ENCODE measurements around the gene PIM3.
A peak's percentile ranks its signal among the peaks of the same experiment; 100 is the strongest.

The PIM3 gene

DNA sequence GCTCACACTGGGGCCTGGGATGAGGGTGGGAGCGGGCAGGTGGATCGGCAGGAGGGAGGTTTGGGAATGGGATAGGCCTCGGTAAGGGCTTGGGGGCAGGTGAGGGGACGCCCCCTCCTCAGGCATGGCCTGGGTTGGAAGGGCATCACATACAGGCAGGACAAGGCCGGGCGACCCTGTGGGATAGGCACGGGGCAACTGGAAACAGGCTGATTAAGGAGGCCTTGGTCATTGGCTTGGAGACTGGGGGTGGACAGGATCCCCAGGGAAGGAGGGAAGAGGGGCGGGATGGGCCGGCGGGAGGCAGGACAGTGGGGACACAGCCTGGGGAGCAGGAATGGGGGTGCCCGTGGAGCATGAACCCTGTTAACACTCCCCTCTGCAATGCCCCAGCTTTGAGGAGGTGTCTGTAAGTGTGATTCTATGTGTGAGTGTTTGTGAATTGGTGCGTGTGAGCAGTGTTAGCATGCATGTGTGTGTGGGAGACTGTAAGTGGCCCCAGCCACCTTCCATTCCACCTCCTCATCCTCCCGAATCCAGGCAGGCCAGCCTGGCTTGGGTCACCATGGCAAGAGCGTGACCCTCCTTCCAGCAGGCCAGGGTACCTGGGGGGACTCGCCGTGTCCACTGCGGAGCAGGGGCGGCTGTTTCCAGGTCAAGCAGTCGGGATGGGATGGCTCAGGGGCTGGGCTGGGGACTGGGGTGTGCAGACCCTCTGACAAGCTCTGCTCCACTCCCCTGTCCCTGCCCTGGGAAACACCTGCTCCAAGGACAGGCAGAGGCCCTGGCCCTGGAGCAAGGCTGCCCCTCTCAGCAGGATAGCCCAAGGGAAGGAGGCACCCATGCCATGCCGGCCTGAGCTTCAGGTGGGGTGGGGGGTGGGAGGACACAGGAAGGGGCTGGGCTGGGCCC lies 3.4 kb upstream of the PIM3 start:
- no peak for DNase-seq

DNA sequence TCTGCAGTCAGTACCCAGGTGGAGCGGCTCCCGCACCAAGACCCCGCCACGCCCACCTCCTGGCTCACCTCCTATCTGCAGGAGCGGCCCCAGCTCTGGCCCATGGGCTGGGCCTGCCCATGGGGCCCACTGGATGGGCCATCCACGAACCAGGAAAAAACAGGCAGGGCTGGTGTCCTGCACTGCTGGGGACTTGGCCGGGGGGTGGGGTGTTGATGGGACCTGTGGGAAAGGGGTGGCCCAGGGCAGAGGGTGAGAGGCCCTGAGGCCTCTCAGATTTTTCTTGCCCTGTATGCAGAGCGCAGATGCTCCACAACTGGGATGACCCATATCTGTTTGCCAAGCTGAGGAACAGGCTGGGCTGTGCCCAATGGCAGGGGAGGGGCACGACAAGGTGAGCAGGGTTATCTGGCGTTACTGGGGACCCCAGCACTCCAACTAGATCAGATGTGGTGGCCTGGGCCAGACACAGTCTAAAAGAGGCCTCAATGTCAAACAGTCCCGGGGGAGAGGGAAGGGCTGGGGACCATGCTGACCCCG lies 2.7 kb upstream of the PIM3 start:
- no peak for DNase-seq

DNA sequence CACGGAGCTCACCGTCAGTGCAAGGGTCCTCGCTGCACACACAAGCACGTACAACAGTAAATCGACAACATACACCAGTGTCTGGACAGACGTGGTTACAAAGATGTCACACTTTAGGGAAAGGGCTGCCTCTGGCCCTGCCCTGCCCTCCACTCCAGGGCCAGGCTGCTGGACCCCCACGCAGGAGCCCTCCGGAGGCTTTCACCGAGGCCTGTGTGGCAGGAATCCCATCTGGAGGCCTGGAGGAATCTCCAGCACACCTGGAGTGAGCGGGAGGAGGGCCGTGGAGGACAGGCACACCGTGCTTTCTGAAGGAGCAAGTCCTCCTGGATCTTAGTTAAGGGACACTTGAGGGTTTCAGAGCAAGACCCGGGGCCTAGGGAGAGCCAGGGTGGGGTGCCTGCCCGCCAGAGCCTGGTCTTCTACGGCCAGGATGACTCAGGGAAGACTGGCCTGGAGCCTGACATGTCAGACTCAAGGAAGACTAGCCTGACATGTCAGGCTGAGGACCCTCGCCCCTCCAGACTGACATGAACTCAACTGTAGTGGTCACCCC lies 2.1 kb upstream of the PIM3 start:
- DNase-seq, result no peak

DNA sequence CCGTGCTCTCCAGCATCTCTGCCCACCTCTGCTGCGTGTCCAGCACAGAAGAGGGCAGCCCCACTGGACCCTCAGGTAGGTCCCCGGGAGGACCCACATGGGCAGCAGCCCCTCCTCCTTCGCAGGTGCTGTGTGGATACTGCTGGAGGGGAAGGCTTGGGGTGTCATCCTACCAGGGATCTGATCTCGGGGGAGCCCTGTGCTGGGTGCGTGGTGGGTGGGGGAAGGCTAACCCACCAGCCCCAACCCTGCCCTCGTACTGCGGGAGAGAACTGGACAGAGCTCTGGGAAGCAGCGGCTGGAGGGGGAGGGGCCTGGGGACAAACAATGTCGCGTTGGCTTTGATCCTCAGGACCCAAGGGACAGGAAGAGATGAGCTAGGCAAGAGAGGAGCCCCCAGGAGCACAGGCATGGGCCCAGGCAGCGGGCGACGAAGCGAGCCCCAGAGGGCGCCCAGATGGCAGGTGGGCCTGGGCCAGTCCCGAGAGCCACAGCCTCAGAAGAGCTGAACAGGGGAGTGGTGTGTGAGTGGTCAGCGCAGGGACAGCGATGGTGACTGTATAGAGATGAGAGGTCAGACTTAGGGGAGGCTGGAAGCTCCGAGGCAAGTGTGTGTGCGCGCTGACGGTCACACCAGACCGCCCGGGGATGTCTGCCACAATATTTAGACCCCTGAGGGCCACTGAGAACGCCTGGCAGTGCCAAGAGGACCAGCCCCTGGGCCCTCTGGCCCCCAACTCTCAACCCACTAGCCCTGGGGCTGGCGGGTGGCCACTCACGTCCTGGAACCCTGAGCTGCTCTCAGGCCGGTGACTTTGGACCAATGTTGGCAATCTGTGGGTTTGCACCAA lies 1.4 kb upstream of the PIM3 start:
- DNase-seq, result no peak

DNA sequence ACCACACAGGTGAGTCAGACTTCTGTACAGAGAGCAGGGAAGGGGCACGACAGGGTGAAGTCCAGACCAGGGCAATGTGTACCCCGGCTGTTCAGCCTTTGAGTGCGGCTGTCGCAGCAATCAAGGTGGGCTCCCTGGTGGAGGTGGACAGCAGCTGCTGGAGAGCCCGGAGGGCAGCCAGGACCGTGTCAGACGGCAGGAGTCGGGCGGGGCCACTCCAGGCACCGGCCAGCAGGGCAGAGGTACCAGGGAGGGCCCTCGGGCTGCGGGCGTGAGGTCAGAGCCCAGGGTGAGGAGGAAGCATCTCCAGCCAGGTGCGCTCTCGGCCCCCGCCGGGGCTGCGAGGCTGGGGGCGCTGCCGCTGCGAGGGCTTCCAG lies 802 bp upstream of the PIM3 start:
- DNase-seq, result no peak

DNA sequence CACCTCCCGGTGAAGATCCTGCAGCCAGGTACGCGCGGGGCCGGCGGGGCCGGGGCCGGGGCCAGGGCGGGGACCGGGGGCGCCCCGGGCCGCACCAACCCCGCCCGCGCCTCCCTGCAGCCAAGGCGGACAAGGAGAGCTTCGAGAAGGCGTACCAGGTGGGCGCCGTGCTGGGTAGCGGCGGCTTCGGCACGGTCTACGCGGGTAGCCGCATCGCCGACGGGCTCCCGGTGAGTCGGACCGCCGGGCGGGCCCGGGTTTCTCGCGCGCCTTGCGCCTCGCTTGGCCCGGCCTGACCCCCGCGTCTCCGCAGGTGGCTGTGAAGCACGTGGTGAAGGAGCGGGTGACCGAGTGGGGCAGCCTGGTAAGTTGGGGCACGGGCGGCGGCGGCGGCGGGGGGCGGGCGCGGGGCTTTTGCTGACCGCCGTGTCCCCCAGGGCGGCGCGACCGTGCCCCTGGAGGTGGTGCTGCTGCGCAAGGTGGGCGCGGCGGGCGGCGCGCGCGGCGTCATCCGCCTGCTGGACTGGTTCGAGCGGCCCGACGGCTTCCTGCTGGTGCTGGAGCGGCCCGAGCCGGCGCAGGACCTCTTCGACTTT lies 531 bp downstream of the PIM3 start:
- peak; percentile 83 for DNase-seq

DNA sequence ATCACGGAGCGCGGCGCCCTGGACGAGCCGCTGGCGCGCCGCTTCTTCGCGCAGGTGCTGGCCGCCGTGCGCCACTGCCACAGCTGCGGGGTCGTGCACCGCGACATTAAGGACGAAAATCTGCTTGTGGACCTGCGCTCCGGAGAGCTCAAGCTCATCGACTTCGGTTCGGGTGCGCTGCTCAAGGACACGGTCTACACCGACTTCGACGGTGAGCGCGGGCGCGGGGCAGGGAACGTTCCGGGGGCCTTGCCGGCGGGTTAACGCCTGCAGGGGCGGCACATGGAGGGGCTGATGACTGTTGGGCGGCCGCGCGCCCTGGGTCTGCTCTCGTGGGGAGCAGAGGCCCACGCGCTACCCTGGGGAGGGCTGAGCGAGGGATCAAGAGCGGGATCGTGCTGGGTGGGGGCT lies 1.0 kb downstream of the PIM3 start:
- no peak for DNase-seq

DNA sequence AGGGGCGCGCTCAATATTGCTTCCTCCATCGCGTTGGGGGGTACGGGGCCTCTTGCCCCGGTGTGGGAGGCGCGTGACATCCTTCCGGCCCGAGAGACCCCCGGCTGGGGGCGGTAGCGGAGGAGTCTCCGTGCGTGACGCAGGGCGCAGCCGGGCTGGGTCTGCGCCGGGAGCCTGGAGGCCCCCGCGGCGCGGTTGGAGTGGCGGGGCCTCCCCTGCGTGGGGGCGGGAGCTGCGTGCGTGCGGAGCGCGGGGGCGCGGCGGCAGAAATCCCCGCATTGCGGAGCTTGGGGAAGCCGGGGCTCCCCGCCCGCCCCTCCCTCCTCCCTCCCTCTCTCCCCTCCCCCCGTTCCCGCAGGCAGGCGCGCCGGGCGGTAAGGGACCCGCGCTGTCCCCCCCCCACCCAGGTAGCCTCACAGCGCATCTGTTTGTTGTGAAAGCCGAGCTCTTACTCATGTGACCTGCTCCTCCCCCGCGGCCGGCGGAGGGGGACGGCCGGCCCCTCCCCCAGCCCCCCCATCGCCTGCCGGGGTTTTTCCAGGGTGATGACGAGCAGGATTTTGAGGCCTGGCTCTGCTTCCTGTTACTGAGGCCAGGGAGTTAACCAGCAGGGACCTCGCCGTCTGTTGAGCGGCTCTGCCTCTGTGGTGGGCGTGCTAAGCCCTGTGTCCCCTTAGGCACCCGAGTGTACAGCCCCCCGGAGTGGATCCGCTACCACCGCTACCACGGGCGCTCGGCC lies 1.6 kb downstream of the PIM3 start:
- DNase-seq, result peak; percentile 95

DNA sequence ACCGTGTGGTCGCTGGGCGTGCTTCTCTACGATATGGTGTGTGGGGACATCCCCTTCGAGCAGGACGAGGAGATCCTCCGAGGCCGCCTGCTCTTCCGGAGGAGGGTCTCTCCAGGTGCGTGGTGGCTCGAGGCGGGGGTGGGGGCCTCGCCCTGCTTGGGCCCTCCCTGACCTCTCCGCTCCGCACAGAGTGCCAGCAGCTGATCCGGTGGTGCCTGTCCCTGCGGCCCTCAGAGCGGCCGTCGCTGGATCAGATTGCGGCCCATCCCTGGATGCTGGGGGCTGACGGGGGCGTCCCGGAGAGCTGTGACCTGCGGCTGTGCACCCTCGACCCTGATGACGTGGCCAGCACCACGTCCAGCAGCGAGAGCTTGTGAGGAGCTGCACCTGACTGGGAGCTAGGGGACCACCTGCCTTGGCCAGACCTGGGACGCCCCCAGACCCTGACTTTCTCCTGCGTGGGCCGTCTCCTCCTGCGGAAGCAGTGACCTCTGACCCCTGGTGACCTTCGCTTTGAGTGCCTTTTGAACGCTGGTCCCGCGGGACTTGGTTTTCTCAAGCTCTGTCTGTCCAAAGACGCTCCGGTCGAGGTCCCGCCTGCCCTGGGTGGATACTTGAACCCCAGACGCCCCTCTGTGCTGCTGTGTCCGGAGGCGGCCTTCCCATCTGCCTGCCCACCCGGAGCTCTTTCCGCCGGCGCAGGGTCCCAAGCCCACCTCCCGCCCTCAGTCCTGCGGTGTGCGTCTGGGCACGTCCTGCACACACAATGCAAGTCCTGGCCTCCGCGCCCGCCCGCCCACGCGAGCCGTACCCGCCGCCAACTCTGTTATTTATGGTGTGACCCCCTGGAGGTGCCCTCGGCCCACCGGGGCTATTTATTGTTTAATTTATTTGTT lies 2.4 kb downstream of the PIM3 start:
- DNase-seq, result peak; percentile 63

DNA sequence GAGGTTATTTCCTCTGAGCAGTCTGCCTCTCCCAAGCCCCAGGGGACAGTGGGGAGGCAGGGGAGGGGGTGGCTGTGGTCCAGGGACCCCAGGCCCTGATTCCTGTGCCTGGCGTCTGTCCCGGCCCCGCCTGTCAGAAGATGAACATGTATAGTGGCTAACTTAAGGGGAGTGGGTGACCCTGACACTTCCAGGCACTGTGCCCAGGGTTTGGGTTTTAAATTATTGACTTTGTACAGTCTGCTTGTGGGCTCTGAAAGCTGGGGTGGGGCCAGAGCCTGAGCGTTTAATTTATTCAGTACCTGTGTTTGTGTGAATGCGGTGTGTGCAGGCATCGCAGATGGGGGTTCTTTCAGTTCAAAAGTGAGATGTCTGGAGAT lies 3.1 kb downstream of the PIM3 start:
- DNase-seq, result peak; percentile 65

DNA sequence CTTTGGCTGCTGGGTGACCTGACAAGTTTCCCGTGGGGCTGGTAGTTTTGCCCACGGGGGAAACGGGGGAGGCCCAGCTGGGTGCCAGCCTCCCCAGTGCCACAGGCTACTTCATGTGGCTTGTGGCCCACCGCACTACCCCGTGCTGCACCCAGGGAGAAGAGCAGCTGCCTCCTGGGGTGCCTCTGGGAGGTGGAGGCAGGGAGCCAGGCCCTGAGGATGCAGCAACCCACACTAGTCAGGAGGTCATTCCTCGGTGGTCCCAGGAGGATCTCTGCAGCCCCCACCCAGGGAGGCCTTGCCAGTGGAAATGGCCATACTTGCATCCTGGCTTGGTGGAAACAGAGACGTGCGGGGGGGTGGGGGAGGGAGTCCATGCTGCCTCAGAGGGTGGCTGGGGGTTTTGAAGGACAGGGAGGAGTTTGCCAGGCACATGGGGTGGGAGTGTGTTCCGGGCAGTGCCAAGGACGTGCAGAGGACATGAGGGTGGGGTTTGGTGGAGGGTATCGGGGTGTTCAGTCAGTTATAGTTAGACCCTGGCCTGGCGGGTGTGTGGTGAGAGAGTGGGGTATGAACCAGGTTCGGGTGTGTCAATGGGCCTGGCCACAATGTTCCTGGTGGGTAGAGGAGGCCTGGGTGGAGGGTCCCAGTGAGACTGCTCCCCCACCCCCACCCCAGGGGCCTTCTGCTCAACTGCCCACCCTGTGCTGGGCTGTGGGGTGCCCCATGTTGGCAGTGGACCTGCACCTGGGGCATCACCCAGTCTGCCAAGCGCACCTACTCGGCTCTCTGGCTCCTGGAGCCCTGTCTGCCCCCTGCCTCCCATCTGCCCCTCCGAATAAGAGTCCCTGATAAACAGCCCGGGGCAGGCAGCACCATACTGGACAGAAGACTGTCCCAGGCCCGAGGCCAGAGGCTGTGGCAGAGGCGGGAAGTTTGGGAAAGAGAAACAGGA lies 3.8 kb downstream of the PIM3 start:
- DNase-seq, result peak; percentile 67

DNA sequence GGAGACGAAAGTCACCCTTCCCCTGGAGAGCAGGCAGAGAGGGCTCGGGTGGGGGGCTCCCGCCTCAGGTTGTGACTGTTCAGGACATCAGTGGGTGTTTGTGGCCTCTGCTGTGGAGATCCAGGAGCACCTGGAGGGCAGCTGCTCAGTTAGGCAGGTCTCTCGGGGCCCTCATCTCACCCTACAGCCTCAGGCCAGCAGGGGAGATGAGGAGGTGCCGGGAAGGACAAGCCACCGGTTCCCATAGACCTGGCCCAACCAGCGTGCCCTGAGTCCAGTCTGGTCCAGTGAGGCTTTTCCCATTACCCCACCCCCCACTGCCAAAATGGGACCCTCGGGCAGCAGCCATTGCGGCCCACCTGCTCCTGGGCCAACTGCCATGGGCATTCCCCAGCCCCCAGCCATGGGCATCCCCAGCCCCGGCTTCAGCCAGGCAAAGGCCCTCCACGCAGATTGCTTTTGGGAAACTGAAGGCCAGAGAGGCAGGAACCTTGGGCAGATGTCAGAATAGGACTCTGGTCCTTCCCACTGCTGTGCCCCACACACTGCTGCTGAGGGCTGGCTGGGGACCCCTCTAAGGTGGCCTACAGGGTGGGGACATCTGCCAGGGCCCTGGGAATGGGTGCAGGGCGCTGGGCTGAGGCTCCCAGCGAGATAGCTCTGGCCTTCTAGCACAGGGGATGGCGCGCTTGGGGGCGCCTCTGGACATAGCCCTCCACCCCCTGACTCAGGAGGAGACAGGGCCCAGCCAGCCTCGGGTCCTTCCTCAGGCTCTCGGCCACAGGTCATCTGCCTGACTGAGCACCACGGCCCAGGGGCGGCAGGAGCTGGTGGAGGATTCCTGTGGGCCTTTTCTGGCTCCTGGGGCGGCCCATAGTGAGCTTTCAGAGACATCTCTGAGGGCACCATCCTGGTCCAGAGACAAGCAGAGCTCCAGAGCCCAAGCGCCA lies 4.8 kb downstream of the PIM3 start:
- peak; percentile 73 for DNase-seq

DNA sequence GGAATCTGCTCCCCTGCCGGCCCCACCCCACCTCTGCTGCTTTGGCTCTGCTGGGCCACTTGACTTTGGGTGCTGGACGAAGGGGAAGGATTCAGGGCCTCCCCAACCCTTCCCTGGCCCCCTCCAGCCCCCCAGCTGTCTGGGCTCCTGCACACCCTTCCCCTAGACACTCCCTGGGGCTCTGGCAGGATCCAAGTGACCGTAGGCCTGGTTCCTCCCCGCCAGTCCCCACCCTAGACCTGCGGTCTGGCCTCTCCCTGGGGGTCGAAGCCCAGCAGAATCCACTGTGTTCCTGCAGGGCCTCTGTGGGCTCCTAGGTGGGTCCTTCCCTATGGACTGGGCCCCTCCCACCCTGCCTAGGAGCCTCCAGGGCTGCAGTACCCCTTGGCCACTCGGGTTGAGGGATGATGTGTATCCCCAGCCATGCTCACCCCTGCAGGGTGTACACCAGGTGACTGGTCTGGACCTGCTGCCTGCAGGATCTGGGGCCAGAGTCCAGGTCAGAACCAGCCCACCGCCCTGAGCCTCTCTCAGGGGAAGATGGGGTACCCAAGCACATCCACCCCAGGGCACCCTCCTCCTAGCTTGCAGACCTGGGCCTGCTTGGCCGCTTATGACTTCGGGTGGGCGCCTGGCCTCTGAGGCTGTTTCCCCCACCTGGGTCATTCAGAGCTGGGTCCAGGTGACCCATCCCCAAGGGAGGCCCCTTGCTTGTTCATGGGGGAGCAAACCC lies 5.6 kb downstream of the PIM3 start:
- peak; percentile 71 for DNase-seq

DNA sequence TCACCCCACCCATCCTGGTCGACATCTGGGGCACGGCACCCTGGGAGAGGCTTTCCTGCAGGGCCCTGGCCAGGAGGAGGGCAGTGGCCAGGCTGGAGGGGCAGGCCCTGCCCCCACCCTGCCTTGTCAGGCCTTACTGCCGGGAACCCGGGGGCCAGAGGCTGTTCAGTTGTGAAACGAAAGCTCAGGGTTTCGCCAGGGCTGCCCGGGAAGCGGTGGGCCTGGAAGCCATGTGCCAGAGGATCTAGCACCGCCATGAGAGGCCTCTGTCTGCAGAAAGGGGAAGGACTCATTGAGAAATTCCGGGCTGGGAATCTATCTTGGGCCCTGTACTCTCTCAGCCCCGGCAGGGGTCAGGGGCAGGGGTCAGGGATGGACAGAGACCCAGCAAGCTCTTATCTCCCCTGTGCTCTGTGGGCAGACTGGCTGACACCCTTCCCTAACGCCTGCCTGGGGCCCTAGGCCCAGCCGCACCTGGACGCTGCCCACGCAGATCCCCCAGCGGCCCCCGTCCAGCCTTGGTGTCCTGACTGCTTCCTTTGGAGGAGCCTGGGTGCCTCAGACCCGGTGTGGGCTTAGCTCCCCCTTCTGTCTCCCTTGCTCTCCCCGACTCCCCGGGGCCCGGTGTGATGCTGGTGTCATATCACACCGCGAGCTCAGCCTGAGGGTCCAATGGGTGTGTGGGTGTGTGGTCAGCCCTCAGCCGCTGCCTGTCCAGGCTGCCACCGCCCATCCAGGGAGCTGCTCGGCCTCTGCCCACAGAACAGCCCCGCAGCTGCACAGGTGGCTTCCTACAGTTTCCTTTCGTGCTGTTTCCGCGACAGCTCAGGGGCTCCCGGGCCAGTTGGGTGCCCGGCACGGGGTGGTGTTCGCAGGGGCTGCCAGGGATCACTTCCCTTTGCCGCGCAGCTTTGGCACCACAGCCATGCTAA lies 6.5 kb downstream of the PIM3 start:
- peak; percentile 71 for DNase-seq

DNA sequence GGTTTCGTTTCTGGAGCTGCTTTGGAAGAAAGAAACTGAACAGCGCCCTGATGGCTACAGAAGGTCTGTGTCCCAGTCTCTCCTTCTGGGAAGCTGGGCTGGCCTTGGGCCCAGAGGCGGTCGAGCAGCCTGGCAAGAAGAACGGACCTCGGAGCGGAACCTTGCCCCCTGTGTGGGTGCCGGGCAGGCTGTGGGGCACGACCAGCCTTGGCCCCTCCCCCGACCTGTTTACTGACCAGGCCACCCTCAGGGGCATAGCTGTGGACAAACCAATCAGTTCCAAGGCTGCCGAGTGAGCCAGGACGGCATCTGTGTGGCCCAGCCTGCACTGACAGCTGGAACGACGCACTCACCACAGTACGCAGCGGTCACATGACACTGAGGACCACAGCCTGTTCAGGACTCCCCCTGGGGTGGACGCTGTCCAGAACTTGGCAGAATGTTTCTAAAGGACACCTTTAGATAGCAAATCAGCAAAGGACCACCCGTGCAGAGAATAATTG lies 7.2 kb downstream of the PIM3 start:
- peak; percentile 61 for DNase-seq

DNA sequence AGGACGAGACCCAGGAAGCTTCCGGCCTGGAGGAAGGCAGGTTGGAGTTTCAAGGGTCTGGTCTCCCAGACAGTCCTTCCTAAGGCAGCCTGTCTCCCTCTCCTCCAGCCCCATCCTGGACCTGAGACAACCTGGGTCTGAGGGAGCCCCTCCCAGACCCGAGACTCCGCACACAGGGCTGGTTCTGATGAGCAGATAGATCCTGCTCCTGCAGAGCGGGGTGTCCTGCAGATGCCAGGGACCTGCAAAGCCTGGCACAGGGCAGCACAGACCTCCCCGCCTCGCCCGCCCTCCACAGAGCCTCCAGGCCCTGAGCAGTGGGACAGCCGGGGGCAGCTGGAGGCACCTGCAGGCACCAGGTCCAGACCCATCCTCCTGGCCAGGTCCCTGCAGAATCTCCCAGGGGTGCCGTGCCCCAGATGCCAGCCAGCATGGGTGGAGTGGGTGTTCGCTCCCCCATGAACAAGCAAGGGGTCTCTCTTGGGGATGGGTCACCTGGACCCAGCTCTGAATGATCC lies 7.8 kb downstream of the PIM3 start:
- no peak for DNase-seq

Measured in activated CD8-positive, alpha-beta memory T cell treated with anti-CD3 and anti-CD28 coated beads for 24 hours (primary cell).